Thoracic aorta (tissue), 2 donors: Measurements from ENCODE around the gene RTF2. TPM values are rescaled to one million over a fixed set of nuclear protein-coding genes. Genes with fewer than 3 reads are reported as not detected.

Source experiments
- ATAC-seq: fragments of 150-250 bp; one replicate; pipeline ENCODE4 v1.8.0; 2017; ENCODE audit warnings: low read depth; ENCODE audit not compliant: insufficient number of reproducible peaks, low FRiP score
- DNase-seq: peaks from one replicate; pipeline ENCODE4 v3.0.0-alpha.2; 2020; ENCODE audit warnings: low spot score
- H3K27ac ChIP-seq, 2 donors: fragments of 200-600 bp; sonication (generic); 1 replicate in 1 of 2; 2 replicates in 1 of 2; pipeline ENCODE4 v1.5.1; 2016; ENCODE audit warnings: mild to moderate bottlenecking in 2 of 2, moderate library complexity in 2 of 2
- H3K27me3 ChIP-seq: fragments of 200-600 bp; sonication (generic); replicated peaks from 2 replicates; pipeline ENCODE4 v1.6.0; 2016; ENCODE audit warnings: mild to moderate bottlenecking; ENCODE audit not compliant: insufficient read depth
- H3K36me3 ChIP-seq: fragments of 200-600 bp; sonication (generic); one replicate; pipeline ENCODE4 v1.5.1; 2016
- H3K4me1 ChIP-seq, 2 donors: fragments of 200-600 bp; sonication (generic); 1 replicate in 1 of 2; 2 replicates in 1 of 2; pipeline versions ENCODE4 v1.5.1 to v1.6.0; 2016; ENCODE audit warnings: low read depth in 2 of 2, mild to moderate bottlenecking in 1 of 2; ENCODE audit not compliant: control insufficient read depth in 1 of 2
- H3K4me3 ChIP-seq: fragments of 200-600 bp; sonication (generic); 2 replicates; pipeline ENCODE4 v1.5.1; 2016; ENCODE audit warnings: mild to moderate bottlenecking
- H3K9me3 ChIP-seq: fragments of 200-600 bp; sonication (generic); 2 replicates; pipeline ENCODE4 v1.5.1; 2016
- CTCF ChIP-seq: fragments of 200-600 bp; sonication (generic); IDR thresholded peaks from one replicate; pipeline ENCODE4 v1.5.1; 2019; ENCODE audit warnings: antibody characterized with exemption
- total RNA-seq, 2 donors: library from RNA; depleted of rRNA; stranded (reverse); fragments of >200 nt; gene quantifications; one replicate each; pipeline versions ENCODE4 v1.1.0 to v1.2.3, GENCODE V29; 2016

Gene RTF2
- total RNA-seq, 2 donors from 2014 or later: 70.9 to 71.6 TPM

- no peaks in the 10 kb centered on the region for H3K27me3 ChIP-seq
- no peak overlapping the region for H3K4me3 ChIP-seq
- no peaks in the 10 kb centered on the region for H3K9me3 ChIP-seq
- no peak overlapping the region for H3K27ac ChIP-seq
- no peaks in the 10 kb centered on the region for H3K4me1 ChIP-seq
- TF ChIP-seq CTCF: no peak
- ATAC-seq (no peak), DNase-seq (no peak)
- no peaks in the 10 kb centered on the region for H3K36me3 ChIP-seq
Observed at GRCh38 chr20:56437196-56437960, 31.0 kb upstream of the RTF2 start.

- H3K9me3 ChIP-seq: no peaks in the 10 kb centered on the region
- no peak overlapping the region for H3K27ac ChIP-seq
- H3K36me3 ChIP-seq: no peaks in the 10 kb centered on the region
- no peak for ATAC-seq
- H3K27me3 ChIP-seq: no peaks in the 10 kb centered on the region
- DNase-seq: no peak
- H3K4me3 ChIP-seq: no peak overlapping the region
- H3K4me1 ChIP-seq: no peaks in the 10 kb centered on the region
- no peak for TF ChIP-seq CTCF
Observed at GRCh38 chr20:56438284-56438683, 30.1 kb upstream of the RTF2 start.

GRCh38 chr20:56439771-56440291, 28.6 kb upstream of the RTF2 start:
- no peak for TF ChIP-seq CTCF
- no peak for ATAC-seq

GRCh38 chr20:56440346-56441007, 27.9 kb upstream of the RTF2 start:
- ATAC-seq: no peak
- H3K27me3 ChIP-seq: no peaks in the 10 kb centered on the region
- DNase-seq: no peak
- H3K9me3 ChIP-seq: no peaks in the 10 kb centered on the region
- no peak overlapping the region for H3K27ac ChIP-seq
- no peaks in the 10 kb centered on the region for H3K36me3 ChIP-seq
- H3K4me3 ChIP-seq: no peak overlapping the region
- no peak for TF ChIP-seq CTCF
- H3K4me1 ChIP-seq: no peaks in the 10 kb centered on the region

More at GRCh38 chr20:56439771-56440291, 28.6 kb upstream of the RTF2 start:
- DNase-seq: no peak
- no peaks in the 10 kb centered on the region for H3K9me3 ChIP-seq
- H3K4me3 ChIP-seq: no peak overlapping the region
- no peaks in the 10 kb centered on the region for H3K4me1 ChIP-seq
- H3K27me3 ChIP-seq: no peaks in the 10 kb centered on the region
- H3K36me3 ChIP-seq: no peaks in the 10 kb centered on the region
- H3K27ac ChIP-seq: no peak overlapping the region
